ENCODE results near the gene BOLA2B.
A peak's percentile ranks its signal among the peaks of the same experiment; 100 is the strongest.

Gene BOLA2B

DNA sequence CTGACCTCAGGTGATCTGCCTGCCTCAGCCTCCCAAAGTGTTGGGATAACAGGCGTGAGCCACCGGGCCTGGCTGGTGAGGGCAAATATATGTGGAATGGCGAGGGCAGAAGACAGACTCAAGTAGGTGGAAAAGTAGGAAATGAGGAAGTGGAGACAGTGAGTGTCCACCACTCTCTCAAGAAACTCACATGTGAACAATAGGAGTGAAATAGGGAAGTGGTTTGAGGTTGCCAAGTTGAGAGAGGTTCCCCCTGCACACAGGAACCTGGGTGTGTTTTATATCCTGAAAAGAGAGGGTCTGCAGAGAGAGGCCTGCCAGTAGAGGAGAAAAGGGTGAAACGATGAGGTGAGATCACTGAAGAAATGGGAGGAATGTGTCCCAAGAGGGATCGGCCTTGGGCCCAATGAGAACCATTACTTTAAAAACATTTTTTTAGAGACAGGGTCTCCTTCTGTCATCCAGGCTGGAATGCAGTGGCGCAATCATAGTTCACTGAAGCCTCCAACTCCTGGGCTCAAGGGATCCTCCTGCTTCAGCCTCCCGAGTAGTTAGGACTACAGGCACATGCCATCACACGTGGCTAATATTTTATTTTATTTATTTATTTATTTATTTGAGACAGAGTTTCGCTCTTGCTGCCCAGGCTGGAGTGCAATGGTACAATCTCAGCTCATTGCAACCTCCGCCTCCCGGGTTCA is 27.1 kb downstream of the BOLA2B start:
- peak; percentile 85 for DNase-seq (ENCODE audit: low read depth)
- H3K4me3 ChIP-seq (ENCODE audit: low read depth, low read length), result no peak overlapping the region
- TF ChIP-seq, protein P1, sequence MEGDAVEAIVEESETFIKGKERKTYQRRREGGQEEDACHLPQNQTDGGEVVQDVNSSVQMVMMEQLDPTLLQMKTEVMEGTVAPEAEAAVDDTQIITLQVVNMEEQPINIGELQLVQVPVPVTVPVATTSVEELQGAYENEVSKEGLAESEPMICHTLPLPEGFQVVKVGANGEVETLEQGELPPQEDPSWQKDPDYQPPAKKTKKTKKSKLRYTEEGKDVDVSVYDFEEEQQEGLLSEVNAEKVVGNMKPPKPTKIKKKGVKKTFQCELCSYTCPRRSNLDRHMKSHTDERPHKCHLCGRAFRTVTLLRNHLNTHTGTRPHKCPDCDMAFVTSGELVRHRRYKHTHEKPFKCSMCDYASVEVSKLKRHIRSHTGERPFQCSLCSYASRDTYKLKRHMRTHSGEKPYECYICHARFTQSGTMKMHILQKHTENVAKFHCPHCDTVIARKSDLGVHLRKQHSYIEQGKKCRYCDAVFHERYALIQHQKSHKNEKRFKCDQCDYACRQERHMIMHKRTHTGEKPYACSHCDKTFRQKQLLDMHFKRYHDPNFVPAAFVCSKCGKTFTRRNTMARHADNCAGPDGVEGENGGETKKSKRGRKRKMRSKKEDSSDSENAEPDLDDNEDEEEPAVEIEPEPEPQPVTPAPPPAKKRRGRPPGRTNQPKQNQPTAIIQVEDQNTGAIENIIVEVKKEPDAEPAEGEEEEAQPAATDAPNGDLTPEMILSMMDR (IDR thresholded peaks at IDR 0.05; ENCODE audit: insufficient read depth, low read depth, low read length, missing control alignments), result no peak

DNA sequence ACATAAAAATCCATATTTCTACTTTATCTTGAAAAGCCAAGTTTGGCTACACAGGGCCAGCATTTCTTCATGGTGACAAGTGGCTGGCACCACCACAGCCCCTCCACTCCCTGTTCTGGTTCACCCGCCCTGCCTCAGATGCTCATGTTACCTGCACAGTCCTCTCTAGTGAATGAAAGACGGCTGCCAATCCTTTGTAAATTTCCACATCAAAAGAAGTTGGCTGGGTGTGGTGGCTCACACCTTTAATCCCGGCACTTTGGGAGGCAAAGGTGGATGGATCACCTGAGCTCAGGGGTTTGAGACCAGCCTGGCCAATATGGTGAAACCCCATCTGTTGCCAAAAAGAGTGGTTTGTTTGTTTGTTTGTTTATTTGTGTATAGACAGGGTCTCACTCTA is 29.9 kb downstream of the BOLA2B start:
- DNase-seq (ENCODE audit: low read depth), result no peak
- no peak overlapping the region for H3K4me3 ChIP-seq (ENCODE audit: low read depth, low read length)
- TF ChIP-seq, protein P1 (IDR thresholded peaks at IDR 0.05; ENCODE audit: insufficient read depth, low read depth, low read length, missing control alignments), result no peak

DNA sequence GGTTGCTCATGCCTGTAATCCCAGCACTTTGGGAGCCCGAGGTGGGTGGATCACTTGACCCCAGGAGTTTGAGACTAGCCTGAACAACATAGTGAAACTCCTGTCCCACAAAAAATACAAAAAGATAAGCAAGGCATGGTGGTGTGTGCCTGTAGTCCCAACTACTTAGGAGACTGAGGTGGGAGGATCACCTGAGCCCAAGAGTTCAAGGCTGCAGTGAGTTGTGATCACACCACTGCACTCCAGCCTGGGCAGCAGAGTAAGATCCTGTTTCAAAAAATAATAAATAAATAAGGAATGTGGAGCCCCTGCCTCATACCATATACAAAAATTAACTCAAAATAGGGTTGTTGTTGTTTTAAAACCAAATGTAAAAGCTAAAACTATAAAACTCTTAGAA is 36.3 kb downstream of the BOLA2B start:
- H3K4me3 ChIP-seq (ENCODE audit: low read depth, low read length), result no peak overlapping the region
- no peak for DNase-seq (ENCODE audit: low read depth)
- TF ChIP-seq, protein P1 (IDR thresholded peaks at IDR 0.05; ENCODE audit: insufficient read depth, low read depth, low read length, missing control alignments), result no peak

DNA sequence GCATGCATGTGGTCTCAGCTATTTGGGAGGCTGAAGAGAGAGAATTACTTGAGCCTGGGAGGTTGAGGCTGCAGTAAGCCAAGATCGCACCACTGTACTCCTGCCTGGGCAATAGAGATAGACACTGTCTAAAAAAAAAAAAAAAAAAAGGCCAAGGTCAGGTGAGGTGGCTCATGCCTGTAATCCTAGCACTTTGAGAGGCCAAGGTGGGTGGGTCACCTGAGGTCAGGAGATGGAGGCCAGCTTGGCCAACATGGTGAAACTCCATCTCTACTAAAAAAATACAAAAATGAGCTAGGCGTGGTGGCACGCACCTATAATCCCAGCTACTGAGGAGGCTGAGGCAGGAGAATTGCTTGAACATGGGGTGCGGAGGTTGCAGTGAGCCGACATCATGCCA is 38.3 kb downstream of the BOLA2B start:
- no peak overlapping the region for H3K4me3 ChIP-seq (ENCODE audit: low read depth, low read length)
- no peak for DNase-seq (ENCODE audit: low read depth)
- TF ChIP-seq, protein P1 (IDR thresholded peaks at IDR 0.05; ENCODE audit: insufficient read depth, low read depth, low read length, missing control alignments), result no peak

DNA sequence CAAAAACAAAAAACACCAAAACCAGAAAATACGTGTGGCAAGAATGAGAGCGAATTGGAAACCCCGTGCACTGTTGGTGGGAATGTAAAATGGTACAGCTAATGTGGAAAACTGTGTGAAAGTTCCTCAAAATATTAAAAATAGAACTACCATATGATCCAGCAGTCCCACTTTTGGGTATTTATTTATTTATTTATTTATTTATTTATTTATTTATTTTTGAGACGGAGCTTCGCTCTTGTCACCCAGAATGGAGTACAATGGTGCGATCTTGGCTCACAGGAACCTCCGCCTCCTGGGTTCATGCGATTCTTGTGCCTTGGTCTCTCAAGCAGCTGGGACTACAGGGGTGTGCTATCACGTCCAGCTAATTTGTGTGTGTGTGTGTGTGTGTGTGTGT is 40.9 kb downstream of the BOLA2B start:
- no peak overlapping the region for H3K4me3 ChIP-seq (ENCODE audit: low read depth, low read length)
- no peak for DNase-seq (ENCODE audit: low read depth)
- TF ChIP-seq, protein P1 (IDR thresholded peaks at IDR 0.05; ENCODE audit: insufficient read depth, low read depth, low read length, missing control alignments), result no peak

DNA sequence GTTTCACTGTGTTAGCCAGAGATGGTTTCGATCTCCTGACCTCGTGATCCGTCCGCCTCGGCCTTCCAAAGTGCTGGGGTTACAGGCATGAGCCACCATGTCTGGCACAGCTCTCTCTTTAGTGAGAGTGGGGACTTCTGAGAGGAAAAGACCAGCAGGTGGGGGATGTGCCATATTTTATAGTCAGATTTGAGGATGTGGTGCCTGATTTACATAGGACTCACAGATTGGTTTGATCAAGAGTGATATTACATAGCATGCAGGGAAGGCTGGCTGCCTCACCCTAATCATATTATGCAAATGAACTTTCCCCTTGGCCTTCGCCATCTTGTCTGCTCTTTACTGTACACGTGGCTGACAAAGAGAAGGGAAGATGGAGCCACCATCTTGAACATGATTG is 42.4 kb downstream of the BOLA2B start:
- H3K4me3 ChIP-seq (ENCODE audit: low read depth, low read length), result no peak overlapping the region

More for the DNA sequence above, 42.4 kb downstream of the BOLA2B start:
- DNase-seq (ENCODE audit: low read depth), result no peak
- TF ChIP-seq, protein P1 (IDR thresholded peaks at IDR 0.05; ENCODE audit: insufficient read depth, low read depth, low read length, missing control alignments), result no peak

All from GM12865 (cell line).